ENCODE results near the gene AFTPH. TPM values are rescaled to one million over a fixed set of nuclear protein-coding genes. Genes with fewer than 3 reads are reported as not detected.
A peak's percentile ranks its signal among the peaks of the same experiment; 100 is the strongest.

The AFTPH gene
- total RNA-seq, 1 donor from 2014 or later, result 13.1 TPM

DNA sequence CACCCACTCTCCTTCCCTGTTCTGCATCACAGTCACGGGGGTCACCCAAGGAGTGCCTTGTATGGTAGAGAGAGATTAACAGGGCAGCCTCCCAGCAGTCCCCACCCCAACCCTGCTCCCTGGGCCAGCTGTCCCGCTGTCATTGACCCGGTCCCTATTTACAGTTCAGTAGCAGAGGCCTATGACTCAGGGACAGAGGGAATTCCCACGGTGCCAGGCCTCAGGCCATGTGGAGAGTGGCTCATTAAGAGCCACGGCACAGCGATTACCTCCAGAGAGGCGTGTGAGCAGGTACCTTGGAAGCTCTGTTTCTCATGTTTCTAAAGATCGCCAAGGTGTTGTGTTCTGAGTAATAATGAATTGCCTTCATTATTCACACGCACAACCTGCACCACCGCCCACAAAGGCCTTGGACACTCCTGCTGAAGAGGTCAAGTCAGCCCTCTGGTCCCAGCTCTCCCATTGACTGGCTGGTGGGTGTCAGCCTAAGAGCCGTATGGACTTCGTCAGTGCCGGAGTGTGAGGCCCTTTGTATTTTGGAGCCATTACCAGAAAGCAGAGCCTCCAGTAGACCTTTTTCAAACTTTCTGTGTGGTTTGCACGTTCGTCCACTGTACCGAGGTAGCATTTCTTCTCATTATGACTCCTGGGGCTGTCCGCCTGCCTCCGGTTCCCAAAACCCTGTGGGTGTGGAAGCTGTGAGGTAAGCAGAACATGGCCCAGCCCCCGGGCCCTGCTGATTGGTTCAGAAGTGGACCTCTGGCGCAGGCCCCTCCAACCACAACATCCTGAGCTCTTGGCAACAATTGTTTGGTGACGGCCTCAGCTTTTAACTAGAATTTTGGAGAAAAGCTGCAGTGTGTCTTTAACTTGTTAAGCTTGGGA is 82.6 kb downstream of the AFTPH start:
- no peak for TF ChIP-seq CTCF (IDR thresholded peaks at IDR 0.05; ENCODE audit: unreplicated experiment)
- Mint-ChIP-seq H3K36me3 (ENCODE audit: low read depth, unreplicated experiment) (no peaks in the 10 kb centered on the region), H3K4me1 (ENCODE audit: unreplicated experiment) (peaks cover 17% of the 10 kb centered on the region), H3K27ac (ENCODE audit: unreplicated experiment) (no peak overlapping the region), H3K27me3 (ENCODE audit: unreplicated experiment) (peaks cover 11% of the 10 kb centered on the region), H3K9me3 (ENCODE audit: unreplicated experiment) (no peaks in the 10 kb centered on the region), H3K4me3 (ENCODE audit: unreplicated experiment) (no peak overlapping the region)
- DNase-seq (ENCODE audit: low spot score), result no peak

DNA sequence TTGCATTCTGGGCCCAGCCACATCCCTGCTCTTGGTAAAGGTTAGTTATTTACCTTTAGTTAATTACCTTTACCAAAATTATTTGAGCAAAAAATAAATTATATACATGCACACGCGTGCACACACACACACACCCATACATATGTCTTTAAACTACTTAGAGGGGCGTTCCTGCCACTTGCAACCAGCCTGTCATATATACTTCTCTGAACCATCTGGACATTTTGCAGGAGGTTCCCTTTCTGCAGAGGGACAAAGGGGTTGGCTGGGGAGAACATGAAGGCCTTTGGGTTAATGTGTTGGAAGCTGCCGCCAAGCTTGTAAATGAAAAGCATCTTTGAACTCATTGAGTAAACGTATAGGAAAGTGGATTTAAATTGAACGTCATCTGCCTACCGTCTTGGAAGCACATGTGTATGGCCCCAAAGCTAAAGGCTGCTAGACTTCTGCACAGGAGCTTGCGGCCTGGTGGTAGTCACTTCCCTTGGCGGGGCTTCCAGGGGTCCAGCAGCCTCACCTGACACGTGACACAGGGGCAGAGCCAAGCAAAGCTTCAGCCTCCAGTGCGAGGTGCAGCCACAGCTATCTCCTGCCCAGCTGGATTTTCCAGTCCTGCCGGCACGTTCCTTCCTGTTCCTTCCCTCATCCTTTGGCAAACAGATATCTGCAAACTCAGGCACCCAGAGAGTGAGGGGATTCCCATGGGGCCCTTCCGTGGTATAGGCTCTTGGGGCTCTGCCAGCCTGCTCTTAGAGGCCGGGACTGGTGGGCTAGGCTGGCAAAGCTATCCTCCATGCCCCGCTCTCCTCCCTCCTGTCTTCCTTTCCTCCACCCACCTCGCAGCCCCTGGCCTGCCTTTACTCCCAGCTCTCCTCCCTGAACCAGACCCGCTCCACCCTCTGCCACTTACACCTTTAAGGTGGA is 83.5 kb downstream of the AFTPH start:
- H3K9me3 Mint-ChIP-seq (ENCODE audit: unreplicated experiment), result no peaks in the 10 kb centered on the region
- DNase-seq (ENCODE audit: low spot score), result no peak
- H3K36me3 Mint-ChIP-seq (ENCODE audit: low read depth, unreplicated experiment), result no peaks in the 10 kb centered on the region
- no peak for TF ChIP-seq CTCF (IDR thresholded peaks at IDR 0.05; ENCODE audit: unreplicated experiment)
- no peak overlapping the region for H3K27ac Mint-ChIP-seq (ENCODE audit: unreplicated experiment)
- H3K4me3 Mint-ChIP-seq (ENCODE audit: unreplicated experiment), result no peak overlapping the region
- H3K27me3 Mint-ChIP-seq (ENCODE audit: unreplicated experiment), result peaks cover 11% of the 10 kb centered on the region
- H3K4me1 Mint-ChIP-seq (ENCODE audit: unreplicated experiment), result peaks cover 17% of the 10 kb centered on the region

- no peaks in the 10 kb centered on the region for H3K9me3 Mint-ChIP-seq (ENCODE audit: unreplicated experiment)
- H3K4me3 Mint-ChIP-seq (ENCODE audit: unreplicated experiment), result peak overlapping the region; percentile 59
- peaks cover 17% of the 10 kb centered on the region for H3K4me1 Mint-ChIP-seq (ENCODE audit: unreplicated experiment)
- no peaks in the 10 kb centered on the region for H3K36me3 Mint-ChIP-seq (ENCODE audit: low read depth, unreplicated experiment)
- no peak for DNase-seq (ENCODE audit: low spot score)
- no peak overlapping the region for H3K27ac Mint-ChIP-seq (ENCODE audit: unreplicated experiment)
- no peak for TF ChIP-seq CTCF (IDR thresholded peaks at IDR 0.05; ENCODE audit: unreplicated experiment)
- H3K27me3 Mint-ChIP-seq (ENCODE audit: unreplicated experiment), result peaks cover 11% of the 10 kb centered on the region
Observed at GRCh38 chr2:64608867-64609226, 84.7 kb downstream of the AFTPH start.

DNA sequence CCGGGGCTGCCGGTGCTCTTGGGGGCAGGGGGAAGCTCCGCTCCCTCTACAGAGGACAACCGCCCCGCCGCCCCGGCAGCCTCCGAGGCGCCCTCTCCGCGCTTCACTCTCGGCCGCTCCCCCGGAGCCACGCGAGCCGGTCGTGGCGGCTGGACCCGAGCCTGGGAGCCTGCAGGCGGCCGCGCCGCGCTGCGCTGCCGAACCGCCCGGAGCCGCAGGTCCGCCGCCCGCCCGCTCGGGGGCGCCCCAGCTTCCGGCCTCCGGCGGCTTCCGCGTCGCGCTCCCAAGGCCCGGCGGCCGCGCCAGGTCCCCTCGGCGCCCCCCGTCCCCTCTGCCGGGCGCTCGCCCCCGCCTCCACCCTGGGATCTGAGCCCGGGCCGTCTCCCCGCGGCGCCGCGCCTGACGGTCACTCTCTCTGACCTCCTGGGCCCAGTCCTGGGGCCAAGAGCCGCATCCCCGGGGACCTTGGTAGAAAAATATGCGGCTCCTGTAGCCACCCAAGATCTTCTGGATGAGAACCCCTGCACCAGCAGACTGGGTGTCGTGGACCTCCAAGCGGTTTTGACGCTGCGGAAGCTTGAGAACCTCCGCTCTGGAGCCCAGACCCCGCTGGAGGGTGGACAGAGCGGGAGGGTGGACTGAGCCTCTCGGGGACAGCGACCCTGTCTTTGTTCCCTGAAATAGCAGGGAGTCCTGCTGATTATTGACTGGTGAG is 85.3 kb downstream of the AFTPH start:
- Mint-ChIP-seq H3K9me3 (ENCODE audit: unreplicated experiment) (no peaks in the 10 kb centered on the region), H3K27me3 (ENCODE audit: unreplicated experiment) (peaks cover 11% of the 10 kb centered on the region), H3K27ac (ENCODE audit: unreplicated experiment) (no peak overlapping the region), H3K4me1 (ENCODE audit: unreplicated experiment) (peaks cover 17% of the 10 kb centered on the region), H3K4me3 (ENCODE audit: unreplicated experiment) (no peak overlapping the region), H3K36me3 (ENCODE audit: low read depth, unreplicated experiment) (no peaks in the 10 kb centered on the region)
- peak; percentile 17 for TF ChIP-seq CTCF (IDR thresholded peaks at IDR 0.05; ENCODE audit: unreplicated experiment)
- DNase-seq (ENCODE audit: low spot score), result peak; percentile 82
